ENCODE data around the gene ERVK3-1.

ERVK3-1 gene

DNA sequence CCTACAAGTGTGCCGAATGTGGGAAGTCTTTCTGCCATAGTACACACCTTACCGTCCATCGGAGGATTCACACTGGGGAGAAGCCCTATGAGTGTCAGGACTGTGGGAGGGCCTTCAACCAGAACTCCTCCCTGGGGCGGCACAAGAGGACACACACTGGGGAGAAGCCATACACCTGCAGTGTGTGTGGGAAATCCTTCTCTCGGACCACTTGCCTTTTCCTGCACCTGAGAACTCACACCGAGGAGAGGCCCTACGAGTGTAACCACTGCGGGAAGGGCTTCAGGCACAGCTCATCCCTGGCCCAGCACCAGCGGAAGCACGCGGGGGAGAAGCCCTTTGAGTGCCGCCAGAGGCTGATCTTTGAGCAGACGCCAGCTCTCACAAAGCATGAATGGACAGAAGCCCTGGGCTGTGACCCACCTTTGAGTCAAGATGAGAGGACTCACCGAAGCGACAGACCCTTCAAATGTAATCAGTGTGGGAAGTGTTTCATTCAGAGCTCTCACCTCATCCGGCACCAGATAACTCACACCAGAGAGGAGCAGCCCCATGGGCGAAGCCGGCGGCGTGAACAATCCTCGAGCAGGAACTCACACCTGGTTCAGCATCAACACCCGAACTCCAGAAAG, 10.3 kb upstream of the ERVK3-1 start:
- Histone ChIP-seq H3K4me3 (ENCODE audit: low read length) (no peak overlapping the region), H3K23ac (ENCODE audit: low read length) (no peak overlapping the region), H3K4me2 (ENCODE audit: low read length) (no peak overlapping the region), H3K79me2 (ENCODE audit: control insufficient read depth, insufficient read depth, low read length) (peaks cover 2% of the 10 kb centered on the region), H3K27ac (ENCODE audit: low read depth, low read length) (no peak overlapping the region), H3K79me1 (ENCODE audit: low read length) (peaks cover 18% of the 10 kb centered on the region), H2BK120ac (ENCODE audit: low read depth, low read length) (no peak overlapping the region), H4K8ac (ENCODE audit: low read depth, low read length) (no peak overlapping the region), H3K36me3 (ENCODE audit: control insufficient read depth, insufficient read depth, low read length) (peaks cover 27% of the 10 kb centered on the region), H3K27me3 (ENCODE audit: insufficient read depth, low read length, poor library complexity) (no peaks in the 10 kb centered on the region), H3K56ac (ENCODE audit: low read length) (no peak overlapping the region), H2AK5ac (ENCODE audit: low read length) (no peak overlapping the region), H2BK15ac (replicated peaks; ENCODE audit: low read depth) (no peak overlapping the region), H2BK5ac (ENCODE audit: low read length) (no peak overlapping the region), H3K9ac (ENCODE audit: low read length) (no peak overlapping the region), H3K18ac (ENCODE audit: low read length) (no peak overlapping the region), H3K4ac (ENCODE audit: low read depth, low read length) (no peak overlapping the region), H4K5ac (ENCODE audit: low read length) (no peak overlapping the region), H3K4me1 (ENCODE audit: control insufficient read depth, low read depth, low read length) (no peaks in the 10 kb centered on the region)
- no peak for DNase-seq
- no CpG with 5 or more reads among the region's 22 CpGs for WGBS (ENCODE audit: extremely low coverage, insufficient coverage, low lambda C conversion rate)

DNA sequence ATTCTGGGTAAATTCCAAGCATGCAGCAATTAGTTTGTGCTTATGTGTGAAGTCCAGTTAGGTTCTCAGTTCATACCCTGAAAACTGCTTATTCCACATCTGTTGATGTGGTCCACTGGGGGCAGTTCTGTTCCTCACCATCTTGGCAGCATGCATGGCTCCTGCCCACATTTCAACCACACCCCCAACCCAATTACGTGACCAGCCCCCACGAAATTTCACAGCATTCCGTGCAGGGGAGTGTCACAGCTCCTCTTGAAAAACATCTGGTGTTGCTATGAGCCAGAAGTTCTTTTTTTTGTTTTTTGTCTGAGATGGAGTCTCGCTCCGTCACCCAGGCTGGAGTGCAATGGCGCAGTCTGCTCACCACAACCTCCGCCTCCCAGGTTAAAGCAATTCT, 9.1 kb upstream of the ERVK3-1 start:
- no peak overlapping the region for H3K4me2 ChIP-seq (ENCODE audit: low read length)
- no peak for DNase-seq
- no peak overlapping the region for H4K5ac ChIP-seq (ENCODE audit: low read length)
- peaks cover 22% of the 10 kb centered on the region for H3K79me1 ChIP-seq (ENCODE audit: low read length)
- H3K36me3 ChIP-seq (ENCODE audit: control insufficient read depth, insufficient read depth, low read length) = peaks cover 27% of the 10 kb centered on the region
- H2BK120ac ChIP-seq (ENCODE audit: low read depth, low read length) = no peak overlapping the region
- H3K79me2 ChIP-seq (ENCODE audit: control insufficient read depth, insufficient read depth, low read length) = peaks cover 2% of the 10 kb centered on the region
- H4K8ac ChIP-seq (ENCODE audit: low read depth, low read length) = no peak overlapping the region
- H3K27ac ChIP-seq (ENCODE audit: low read depth, low read length) = no peak overlapping the region
- WGBS (ENCODE audit: extremely low coverage, insufficient coverage, low lambda C conversion rate) = no CpG with 5 or more reads among the region's 7 CpGs
- no peak overlapping the region for H3K9ac ChIP-seq (ENCODE audit: low read length)
- no peak overlapping the region for H3K4ac ChIP-seq (ENCODE audit: low read depth, low read length)
- H3K18ac ChIP-seq (ENCODE audit: low read length) = no peak overlapping the region
- no peak overlapping the region for H2BK15ac ChIP-seq (replicated peaks; ENCODE audit: low read depth)
- no peak overlapping the region for H2AK5ac ChIP-seq (ENCODE audit: low read length)
- H3K4me3 ChIP-seq (ENCODE audit: low read length) = no peak overlapping the region
- H2BK5ac ChIP-seq (ENCODE audit: low read length) = no peak overlapping the region
- H3K23ac ChIP-seq (ENCODE audit: low read length) = no peak overlapping the region
- H3K56ac ChIP-seq (ENCODE audit: low read length) = no peak overlapping the region
- H3K27me3 ChIP-seq (ENCODE audit: insufficient read depth, low read length, poor library complexity) = no peaks in the 10 kb centered on the region
- no peaks in the 10 kb centered on the region for H3K4me1 ChIP-seq (ENCODE audit: control insufficient read depth, low read depth, low read length)

DNA sequence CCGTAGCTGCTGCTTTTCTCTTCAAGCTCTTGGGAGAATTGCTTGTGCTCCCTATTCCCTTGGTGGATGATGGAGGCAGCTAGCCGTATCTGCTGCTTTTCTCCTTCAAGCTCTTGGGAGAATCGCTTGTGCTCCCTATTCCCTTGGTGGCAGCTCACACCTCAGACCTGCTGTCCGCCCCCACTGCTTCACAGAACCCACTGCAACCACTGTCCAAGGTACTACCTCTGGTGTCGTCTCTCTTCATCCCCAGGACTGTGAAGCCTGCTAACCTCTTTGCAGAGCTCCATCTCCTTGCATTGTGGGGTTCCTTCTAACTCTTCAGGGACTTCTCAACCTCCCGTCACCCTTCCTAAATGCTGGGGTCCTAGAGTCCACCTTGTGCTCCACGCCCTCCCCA, 4.6 kb upstream of the ERVK3-1 start:
- no peak for DNase-seq
- no peak overlapping the region for H2BK15ac ChIP-seq (replicated peaks; ENCODE audit: low read depth)
- no peaks in the 10 kb centered on the region for H3K27me3 ChIP-seq (ENCODE audit: insufficient read depth, low read length, poor library complexity)
- no peak overlapping the region for H4K5ac ChIP-seq (ENCODE audit: low read length)
- no peak overlapping the region for H3K4me3 ChIP-seq (ENCODE audit: low read length)
- no CpG with 5 or more reads among the region's 7 CpGs for WGBS (ENCODE audit: extremely low coverage, insufficient coverage, low lambda C conversion rate)
- no peak overlapping the region for H3K18ac ChIP-seq (ENCODE audit: low read length)
- H3K4me1 ChIP-seq (ENCODE audit: control insufficient read depth, low read depth, low read length) = no peaks in the 10 kb centered on the region
- H3K79me1 ChIP-seq (ENCODE audit: low read length) = peaks cover 20% of the 10 kb centered on the region
- no peak overlapping the region for H3K27ac ChIP-seq (ENCODE audit: low read depth, low read length)
- no peak overlapping the region for H3K23ac ChIP-seq (ENCODE audit: low read length)
- H2BK120ac ChIP-seq (ENCODE audit: low read depth, low read length) = no peak overlapping the region
- H4K8ac ChIP-seq (ENCODE audit: low read depth, low read length) = no peak overlapping the region
- H3K36me3 ChIP-seq (ENCODE audit: control insufficient read depth, insufficient read depth, low read length) = peaks cover 7% of the 10 kb centered on the region
- H2AK5ac ChIP-seq (ENCODE audit: low read length) = no peak overlapping the region
- H3K79me2 ChIP-seq (ENCODE audit: control insufficient read depth, insufficient read depth, low read length) = peaks cover 2% of the 10 kb centered on the region
- no peak overlapping the region for H3K9ac ChIP-seq (ENCODE audit: low read length)
- no peak overlapping the region for H3K4me2 ChIP-seq (ENCODE audit: low read length)
- H2BK5ac ChIP-seq (ENCODE audit: low read length) = no peak overlapping the region
- no peak overlapping the region for H3K56ac ChIP-seq (ENCODE audit: low read length)
- no peak overlapping the region for H3K4ac ChIP-seq (ENCODE audit: low read depth, low read length)

DNA sequence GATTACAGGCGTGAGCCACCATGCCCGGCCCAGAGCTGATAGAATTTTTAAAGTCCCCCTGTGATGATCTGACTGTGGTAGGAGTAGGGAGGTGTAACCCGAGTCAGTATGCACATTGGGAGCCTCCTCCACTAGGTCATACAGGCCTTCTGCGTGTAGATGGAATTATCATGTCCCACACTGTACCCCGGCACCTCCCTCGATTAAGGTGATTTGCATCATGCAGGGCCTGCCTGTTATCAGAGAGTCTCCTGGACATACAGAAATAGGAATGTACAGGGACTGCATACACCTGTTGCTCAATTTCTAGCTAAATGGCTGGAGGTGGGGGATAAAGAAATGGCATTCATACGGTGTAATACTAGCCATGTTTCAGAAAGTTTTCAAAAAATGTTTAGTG, 922 bp upstream of the ERVK3-1 start:
- Histone ChIP-seq H3K56ac (ENCODE audit: low read length) (no peak overlapping the region), H4K5ac (ENCODE audit: low read length) (no peak overlapping the region), H3K4me1 (ENCODE audit: control insufficient read depth, low read depth, low read length) (peaks cover 3% of the 10 kb centered on the region), H2BK5ac (ENCODE audit: low read length) (no peak overlapping the region), H3K23ac (ENCODE audit: low read length) (no peak overlapping the region), H3K36me3 (ENCODE audit: control insufficient read depth, insufficient read depth, low read length) (peaks cover 4% of the 10 kb centered on the region), H3K9ac (ENCODE audit: low read length) (no peak overlapping the region), H3K79me2 (ENCODE audit: control insufficient read depth, insufficient read depth, low read length) (peaks cover 4% of the 10 kb centered on the region), H4K8ac (ENCODE audit: low read depth, low read length) (no peak overlapping the region), H3K4me3 (ENCODE audit: low read length) (no peak overlapping the region), H3K27me3 (ENCODE audit: insufficient read depth, low read length, poor library complexity) (no peaks in the 10 kb centered on the region), H3K4ac (ENCODE audit: low read depth, low read length) (no peak overlapping the region), H3K79me1 (ENCODE audit: low read length) (peaks cover 19% of the 10 kb centered on the region), H3K18ac (ENCODE audit: low read length) (no peak overlapping the region), H2BK15ac (replicated peaks; ENCODE audit: low read depth) (no peak overlapping the region), H2AK5ac (ENCODE audit: low read length) (no peak overlapping the region), H3K4me2 (ENCODE audit: low read length) (no peak overlapping the region), H2BK120ac (ENCODE audit: low read depth, low read length) (no peak overlapping the region), H3K27ac (ENCODE audit: low read depth, low read length) (no peak overlapping the region)
- DNase-seq = no peak
- no CpG with 5 or more reads among the region's 7 CpGs for WGBS (ENCODE audit: extremely low coverage, insufficient coverage, low lambda C conversion rate)

DNA sequence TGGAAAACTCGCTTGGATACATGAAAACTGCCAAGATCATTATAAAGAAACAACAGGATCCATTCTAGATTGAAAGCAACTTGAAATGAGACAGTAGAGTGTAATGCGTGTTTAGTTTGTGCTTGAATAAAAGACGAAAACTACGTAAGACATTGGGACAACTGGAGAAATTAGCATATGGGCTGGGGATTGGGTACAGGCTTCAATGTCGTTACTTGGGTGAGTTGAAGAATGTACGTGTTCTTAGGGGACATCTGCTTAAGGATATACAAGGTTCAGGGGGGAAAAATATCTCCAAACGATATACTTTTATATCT, 471 bp upstream of the ERVK3-1 start:
- H3K9ac ChIP-seq (ENCODE audit: low read length) = peak overlapping the region; percentile 23
- peak overlapping the region; percentile 56 for H3K4me2 ChIP-seq (ENCODE audit: low read length)
- no peak overlapping the region for H2AK5ac ChIP-seq (ENCODE audit: low read length)
- H3K4ac ChIP-seq (ENCODE audit: low read depth, low read length) = no peak overlapping the region
- H3K4me3 ChIP-seq (ENCODE audit: low read length) = no peak overlapping the region
- H4K8ac ChIP-seq (ENCODE audit: low read depth, low read length) = no peak overlapping the region
- H3K79me1 ChIP-seq (ENCODE audit: low read length) = peaks cover 19% of the 10 kb centered on the region
- no peak overlapping the region for H3K27ac ChIP-seq (ENCODE audit: low read depth, low read length)
- no peak overlapping the region for H2BK15ac ChIP-seq (replicated peaks; ENCODE audit: low read depth)
- H3K27me3 ChIP-seq (ENCODE audit: insufficient read depth, low read length, poor library complexity) = no peaks in the 10 kb centered on the region
- H3K23ac ChIP-seq (ENCODE audit: low read length) = no peak overlapping the region
- peaks cover 3% of the 10 kb centered on the region for H3K4me1 ChIP-seq (ENCODE audit: control insufficient read depth, low read depth, low read length)
- no peak overlapping the region for H2BK120ac ChIP-seq (ENCODE audit: low read depth, low read length)
- peak overlapping the region; percentile 72 for H3K56ac ChIP-seq (ENCODE audit: low read length)
- peaks cover 4% of the 10 kb centered on the region for H3K79me2 ChIP-seq (ENCODE audit: control insufficient read depth, insufficient read depth, low read length)
- no peak for DNase-seq
- no peak overlapping the region for H4K5ac ChIP-seq (ENCODE audit: low read length)
- no CpG with 5 or more reads among the region's 7 CpGs for WGBS (ENCODE audit: extremely low coverage, insufficient coverage, low lambda C conversion rate)
- no peak overlapping the region for H2BK5ac ChIP-seq (ENCODE audit: low read length)
- no peak overlapping the region for H3K18ac ChIP-seq (ENCODE audit: low read length)
- peaks cover 4% of the 10 kb centered on the region for H3K36me3 ChIP-seq (ENCODE audit: control insufficient read depth, insufficient read depth, low read length)

DNA sequence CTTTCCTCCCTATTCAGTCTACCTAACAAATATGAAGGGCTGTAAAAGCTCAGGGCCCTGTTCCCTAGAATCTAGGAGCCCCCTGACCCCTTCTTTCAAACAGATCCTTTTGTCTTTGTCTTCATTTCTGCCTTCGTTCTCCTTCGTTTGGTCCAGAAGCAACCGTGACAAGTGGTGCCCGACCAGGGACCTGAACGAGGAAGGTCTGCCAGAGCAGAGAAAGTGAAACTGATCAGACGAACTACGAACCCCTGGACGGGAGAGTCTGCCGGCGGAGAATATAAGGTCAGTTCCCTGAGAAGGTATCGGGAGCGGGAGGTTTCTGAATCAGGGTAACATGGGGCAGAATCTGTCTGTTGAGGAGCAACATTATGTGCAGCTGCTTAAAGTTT, 751 bp downstream of the ERVK3-1 start:
- H2BK120ac ChIP-seq (ENCODE audit: low read depth, low read length) = no peak overlapping the region
- peak overlapping the region; percentile 95 for H3K56ac ChIP-seq (ENCODE audit: low read length)
- H4K5ac ChIP-seq (ENCODE audit: low read length) = no peak overlapping the region
- no peak overlapping the region for H3K23ac ChIP-seq (ENCODE audit: low read length)
- no peak overlapping the region for H2BK5ac ChIP-seq (ENCODE audit: low read length)
- no peak overlapping the region for H2BK15ac ChIP-seq (replicated peaks; ENCODE audit: low read depth)
- no peak overlapping the region for H3K4ac ChIP-seq (ENCODE audit: low read depth, low read length)
- H3K27me3 ChIP-seq (ENCODE audit: insufficient read depth, low read length, poor library complexity) = no peaks in the 10 kb centered on the region
- H3K36me3 ChIP-seq (ENCODE audit: control insufficient read depth, insufficient read depth, low read length) = peaks cover 2% of the 10 kb centered on the region
- no peak overlapping the region for H4K8ac ChIP-seq (ENCODE audit: low read depth, low read length)
- no CpG with 5 or more reads among the region's 12 CpGs for WGBS (ENCODE audit: extremely low coverage, insufficient coverage, low lambda C conversion rate)
- H2AK5ac ChIP-seq (ENCODE audit: low read length) = no peak overlapping the region
- peak overlapping the region; percentile 65 for H3K4me3 ChIP-seq (ENCODE audit: low read length)
- peaks cover 4% of the 10 kb centered on the region for H3K79me2 ChIP-seq (ENCODE audit: control insufficient read depth, insufficient read depth, low read length)
- no peak for DNase-seq
- peak overlapping the region; percentile 47 for H3K4me2 ChIP-seq (ENCODE audit: low read length)
- H3K79me1 ChIP-seq (ENCODE audit: low read length) = peaks cover 13% of the 10 kb centered on the region
- no peak overlapping the region for H3K27ac ChIP-seq (ENCODE audit: low read depth, low read length)
- peak overlapping the region; percentile 78 for H3K9ac ChIP-seq (ENCODE audit: low read length)
- peaks cover 3% of the 10 kb centered on the region for H3K4me1 ChIP-seq (ENCODE audit: control insufficient read depth, low read depth, low read length)
- no peak overlapping the region for H3K18ac ChIP-seq (ENCODE audit: low read length)

Measured in mesendoderm (in vitro differentiated cells).